ENCODE results near the gene LRRK1.

Gene LRRK1

GRCh38 chr15:101059381-101060341 lies 140.5 kb downstream of the LRRK1 start:
- H3K4me3 ChIP-seq (ENCODE audit: low read depth in 1 of 2, low read length in 2 of 2) = no peak overlapping the region
- H3K27ac ChIP-seq (ENCODE audit: low read length) = no peak overlapping the region
- peaks cover 0 to 6% of the 10 kb centered on the region in 2 donors for H3K4me1 ChIP-seq (ENCODE audit: control insufficient read depth in 1 of 2, insufficient read depth in 2 of 2, low read length in 2 of 2)
- H3K9me3 ChIP-seq (ENCODE audit: control insufficient read depth in 1 of 2, low read length in 2 of 2) = no peaks in the 10 kb centered on the region
- H3K36me3 ChIP-seq (ENCODE audit: control insufficient read depth in 1 of 2, insufficient read depth in 2 of 2, low read length in 2 of 2) = peaks cover 20 to 67% of the 10 kb centered on the region in 2 donors
- no peaks in the 10 kb centered on the region for H3K27me3 ChIP-seq (ENCODE audit: low read depth, low read length)

GRCh38 chr15:101060576-101061551 lies 141.7 kb downstream of the LRRK1 start:
- peaks cover 14 to 55% of the 10 kb centered on the region in 2 donors for H3K36me3 ChIP-seq (ENCODE audit: control insufficient read depth in 1 of 2, insufficient read depth in 2 of 2, low read length in 2 of 2)
- H3K27me3 ChIP-seq (ENCODE audit: low read depth, low read length) = no peaks in the 10 kb centered on the region
- H3K27ac ChIP-seq (ENCODE audit: low read length) = no peak overlapping the region

GRCh38 chr15:101062063-101062462 lies 142.9 kb downstream of the LRRK1 start:
- Histone ChIP-seq H3K27ac (ENCODE audit: low read length) (no peak overlapping the region), H3K4me1 (ENCODE audit: control insufficient read depth in 1 of 2, insufficient read depth in 2 of 2, low read length in 2 of 2) (peaks cover 0 to 9% of the 10 kb centered on the region in 2 donors), H3K27me3 (ENCODE audit: low read depth, low read length) (no peaks in the 10 kb centered on the region), H3K9me3 (ENCODE audit: control insufficient read depth in 1 of 2, low read length in 2 of 2) (no peaks in the 10 kb centered on the region), H3K4me3 (ENCODE audit: low read depth in 1 of 2, low read length in 2 of 2) (no peak overlapping the region), H3K36me3 (ENCODE audit: control insufficient read depth in 1 of 2, insufficient read depth in 2 of 2, low read length in 2 of 2) (peaks cover 17 to 52% of the 10 kb centered on the region in 2 donors)

More at GRCh38 chr15:101060576-101061551, 141.7 kb downstream of the LRRK1 start:
- Histone ChIP-seq H3K4me3 (ENCODE audit: low read depth in 1 of 2, low read length in 2 of 2) (no peak overlapping the region), H3K4me1 (ENCODE audit: control insufficient read depth in 1 of 2, insufficient read depth in 2 of 2, low read length in 2 of 2) (peaks cover 0 to 9% of the 10 kb centered on the region in 2 donors), H3K9me3 (ENCODE audit: control insufficient read depth in 1 of 2, low read length in 2 of 2) (no peaks in the 10 kb centered on the region)

- H3K9me3 ChIP-seq (ENCODE audit: control insufficient read depth in 1 of 2, low read length in 2 of 2) = no peaks in the 10 kb centered on the region
- H3K4me3 ChIP-seq (ENCODE audit: low read depth in 1 of 2, low read length in 2 of 2) = no peak overlapping the region
- no peaks in the 10 kb centered on the region for H3K27me3 ChIP-seq (ENCODE audit: low read depth, low read length)
- H3K36me3 ChIP-seq (ENCODE audit: control insufficient read depth in 1 of 2, insufficient read depth in 2 of 2, low read length in 2 of 2) = peaks cover 17 to 49% of the 10 kb centered on the region in 2 donors
- peaks cover 0 to 9% of the 10 kb centered on the region in 2 donors for H3K4me1 ChIP-seq (ENCODE audit: control insufficient read depth in 1 of 2, insufficient read depth in 2 of 2, low read length in 2 of 2)
- no peak overlapping the region for H3K27ac ChIP-seq (ENCODE audit: low read length)
Observed at GRCh38 chr15:101062471-101063171, 143.5 kb downstream of the LRRK1 start.

GRCh38 chr15:101063212-101063611 lies 144.1 kb downstream of the LRRK1 start:
- H3K27ac ChIP-seq (ENCODE audit: low read length) = no peak overlapping the region
- peaks cover 0 to 9% of the 10 kb centered on the region in 2 donors for H3K4me1 ChIP-seq (ENCODE audit: control insufficient read depth in 1 of 2, insufficient read depth in 2 of 2, low read length in 2 of 2)
- peaks cover 17 to 43% of the 10 kb centered on the region in 2 donors for H3K36me3 ChIP-seq (ENCODE audit: control insufficient read depth in 1 of 2, insufficient read depth in 2 of 2, low read length in 2 of 2)
- no peaks in the 10 kb centered on the region for H3K9me3 ChIP-seq (ENCODE audit: control insufficient read depth in 1 of 2, low read length in 2 of 2)
- H3K27me3 ChIP-seq (ENCODE audit: low read depth, low read length) = no peaks in the 10 kb centered on the region
- no peak overlapping the region for H3K4me3 ChIP-seq (ENCODE audit: low read depth in 1 of 2, low read length in 2 of 2)

GRCh38 chr15:101063891-101064794 lies 145.0 kb downstream of the LRRK1 start:
- no peaks in the 10 kb centered on the region for H3K9me3 ChIP-seq (ENCODE audit: control insufficient read depth in 1 of 2, low read length in 2 of 2)
- H3K36me3 ChIP-seq (ENCODE audit: control insufficient read depth in 1 of 2, insufficient read depth in 2 of 2, low read length in 2 of 2) = peaks cover 17 to 49% of the 10 kb centered on the region in 2 donors
- H3K27ac ChIP-seq (ENCODE audit: low read length) = no peak overlapping the region
- peak overlapping the region in 1 of 2 donors; percentile 9 for H3K4me3 ChIP-seq (ENCODE audit: low read depth in 1 of 2, low read length in 2 of 2)
- H3K27me3 ChIP-seq (ENCODE audit: low read depth, low read length) = no peaks in the 10 kb centered on the region
- H3K4me1 ChIP-seq (ENCODE audit: control insufficient read depth in 1 of 2, insufficient read depth in 2 of 2, low read length in 2 of 2) = peaks cover 0 to 9% of the 10 kb centered on the region in 2 donors

GRCh38 chr15:101064795-101065569 lies 145.8 kb downstream of the LRRK1 start:
- Histone ChIP-seq H3K4me3 (ENCODE audit: low read depth in 1 of 2, low read length in 2 of 2) (no peak overlapping the region), H3K9me3 (ENCODE audit: control insufficient read depth in 1 of 2, low read length in 2 of 2) (no peaks in the 10 kb centered on the region), H3K4me1 (ENCODE audit: control insufficient read depth in 1 of 2, insufficient read depth in 2 of 2, low read length in 2 of 2) (peaks cover 0 to 10% of the 10 kb centered on the region in 2 donors), H3K36me3 (ENCODE audit: control insufficient read depth in 1 of 2, insufficient read depth in 2 of 2, low read length in 2 of 2) (peaks cover 13 to 49% of the 10 kb centered on the region in 2 donors), H3K27ac (ENCODE audit: low read length) (no peak overlapping the region), H3K27me3 (ENCODE audit: low read depth, low read length) (no peaks in the 10 kb centered on the region)

- Histone ChIP-seq H3K9me3 (ENCODE audit: control insufficient read depth in 1 of 2, low read length in 2 of 2) (no peaks in the 10 kb centered on the region), H3K27ac (ENCODE audit: low read length) (no peak overlapping the region), H3K4me1 (ENCODE audit: control insufficient read depth in 1 of 2, insufficient read depth in 2 of 2, low read length in 2 of 2) (peaks cover 0 to 14% of the 10 kb centered on the region in 2 donors), H3K36me3 (ENCODE audit: control insufficient read depth in 1 of 2, insufficient read depth in 2 of 2, low read length in 2 of 2) (peaks cover 9 to 49% of the 10 kb centered on the region in 2 donors), H3K27me3 (ENCODE audit: low read depth, low read length) (no peaks in the 10 kb centered on the region), H3K4me3 (ENCODE audit: low read depth in 1 of 2, low read length in 2 of 2) (no peak overlapping the region)
Observed at GRCh38 chr15:101065570-101066221, 146.5 kb downstream of the LRRK1 start.
